T-helper 1 cell treated with Interleukin-12 subunit alpha and Interleukin-12 subunit beta and Interleukin-4 antibody, amounts not matched to agents 30 ng/mL and 1 ng/mL, for 36 hours (primary cell): ENCODE measurements around the gene LYRM7. TPM values are rescaled to one million over a fixed set of nuclear protein-coding genes. Genes with fewer than 3 reads are reported as not detected.

Experiments used
- intact Hi-C: fragments of 100-400 bp; cut with micrococcal nuclease; formaldehyde crosslinking; loops from one replicate; pipeline ENCODE4 v1.15.1; 2024
- total RNA-seq: library from RNA; stranded (reverse); gene quantifications from 2 replicates; pipeline ENCODE4 v1.2.3, GENCODE V29; 2022

The LYRM7 gene
- total RNA-seq, 1 donor from 2014 or later: 15.0 TPM

DNA sequence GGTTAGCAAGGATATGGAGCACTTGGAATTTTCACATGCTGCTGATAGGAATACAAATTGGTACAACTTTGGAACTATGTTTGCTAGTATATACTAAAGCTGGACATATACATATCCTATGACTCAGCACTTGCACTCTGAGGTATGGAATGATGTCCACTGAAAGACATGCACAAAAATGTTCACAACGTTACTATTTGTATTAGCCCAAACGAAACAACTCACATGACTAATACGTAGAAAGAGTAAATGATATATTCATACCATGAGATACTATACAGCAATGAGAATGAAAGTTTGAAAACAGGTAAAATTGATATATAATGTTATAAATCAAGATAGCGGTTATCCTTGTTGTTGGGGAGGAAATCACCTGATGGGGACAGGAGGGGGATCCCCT, 47.6 kb downstream of the LYRM7 start:
- intact Hi-C loops: no loop called here

- intact Hi-C loops: no loop called here
Observed at GRCh38 chr5:131220566-131220965, 49.8 kb downstream of the LYRM7 start.

- intact Hi-C loops: no loop called here
Observed at GRCh38 chr5:131221008-131221703, 50.4 kb downstream of the LYRM7 start.

DNA sequence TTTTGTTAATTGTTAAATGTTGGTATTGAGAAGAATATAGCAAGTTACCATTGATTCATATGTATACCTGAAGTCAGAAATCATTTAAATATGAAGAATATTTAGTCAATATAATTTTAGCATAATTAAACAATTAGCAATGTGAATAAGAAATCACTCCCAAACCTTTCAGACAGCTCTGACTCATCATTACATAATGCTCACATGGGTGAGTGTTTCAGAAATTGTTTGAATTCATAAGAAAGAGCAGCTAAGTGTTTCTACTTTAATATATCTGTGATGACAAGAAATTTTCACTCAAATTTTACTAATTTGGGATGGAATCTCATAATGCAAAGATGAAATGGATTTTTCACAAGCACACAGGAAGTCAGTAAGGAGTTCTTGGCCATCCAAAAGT, 51.1 kb downstream of the LYRM7 start:
- intact Hi-C loops: no loop called here

DNA sequence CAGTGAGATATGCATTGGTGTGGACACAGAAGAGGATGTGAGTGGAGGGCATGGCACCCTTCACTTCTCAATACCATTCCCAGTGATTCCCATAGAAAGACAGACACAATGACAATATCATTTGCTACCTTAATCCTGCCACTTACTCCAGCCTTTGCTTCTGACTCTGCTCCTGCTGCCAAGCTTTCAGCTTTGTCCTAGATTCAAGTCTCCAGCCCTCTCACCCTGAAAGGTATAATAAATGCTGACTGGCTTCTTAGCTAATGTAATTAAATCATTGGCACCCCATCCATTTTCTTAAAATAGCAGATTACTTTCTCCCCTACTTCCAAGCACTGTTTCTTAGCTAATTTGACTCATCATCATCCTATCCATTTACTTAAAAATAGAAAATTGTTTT, 52.0 kb downstream of the LYRM7 start:
- intact Hi-C loops: no loop called here

DNA sequence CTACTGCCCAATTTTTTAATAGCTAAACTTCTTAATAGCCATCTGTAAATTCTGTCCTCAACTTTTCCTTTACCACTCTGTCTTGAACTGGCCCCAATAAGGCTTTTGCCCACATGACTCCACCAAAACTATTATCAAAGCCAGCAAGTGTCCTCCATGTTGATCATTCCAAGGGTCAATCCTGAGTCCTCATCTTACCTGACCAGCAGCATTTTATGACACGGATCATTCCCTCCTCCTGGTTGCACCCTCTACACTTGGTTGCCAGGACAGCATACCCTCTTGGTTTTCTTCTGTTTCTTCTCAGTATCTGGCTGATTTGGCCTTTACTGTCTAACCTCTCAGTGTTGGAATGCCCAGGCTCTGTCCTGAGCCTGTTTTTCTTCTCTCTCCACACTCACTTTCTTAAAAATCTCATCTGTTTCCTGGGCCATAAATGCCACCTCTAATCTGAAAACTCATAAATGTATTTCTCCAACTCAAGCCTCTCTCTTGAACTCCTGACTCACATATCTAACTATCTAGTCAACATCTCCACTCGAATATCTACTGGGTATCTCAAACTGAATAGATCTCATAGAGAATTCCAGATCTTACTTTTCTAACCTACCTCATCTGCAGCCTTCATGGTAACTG, 53.1 kb downstream of the LYRM7 start:
- intact Hi-C loops: loop anchor here (2.0 kb wide), 1 partner anchor 27 kb away; no protein-coding TSS in a partner anchor

GRCh38 chr5:131224387-131225201, 53.9 kb downstream of the LYRM7 start:
- intact Hi-C loops: loop anchor here (2.0 kb wide), 1 partner anchor 26 kb away; no protein-coding TSS in a partner anchor

DNA sequence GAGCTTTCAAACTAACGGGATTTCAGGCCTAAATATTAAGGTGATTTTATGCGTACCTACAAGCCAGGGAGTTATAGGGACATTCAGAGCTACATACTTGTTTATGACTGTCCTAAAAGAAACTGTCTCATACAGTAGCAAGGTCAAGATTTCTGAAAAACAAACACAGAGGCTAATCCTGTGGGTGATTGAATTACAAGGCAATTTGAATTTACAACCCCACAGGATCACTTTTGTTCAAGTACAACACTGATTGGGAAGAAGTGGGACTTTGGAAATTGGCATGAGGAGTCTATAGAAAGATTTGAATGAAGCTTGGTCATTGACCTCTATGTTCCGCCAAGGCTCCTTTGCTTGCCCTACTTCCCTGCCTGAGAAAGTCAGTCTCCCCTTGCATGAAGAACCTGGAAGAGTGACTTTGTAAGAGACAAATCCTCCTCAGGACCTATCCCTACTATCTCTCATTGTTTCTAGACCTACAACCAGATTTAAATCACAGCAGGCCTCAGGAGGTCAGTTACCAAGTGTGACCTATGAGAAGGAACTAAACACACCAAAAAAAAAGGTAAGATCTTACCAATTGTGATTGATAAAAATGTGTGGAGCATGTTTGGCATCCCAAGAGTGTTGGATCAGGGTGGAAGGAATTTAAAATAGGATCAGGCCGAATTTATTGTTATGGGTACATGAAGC, 54.7 kb downstream of the LYRM7 start:
- intact Hi-C loops: loop anchor here (2.0 kb wide), 1 partner anchor 25 kb away; no protein-coding TSS in a partner anchor

- intact Hi-C loops: no loop called here
Observed at GRCh38 chr5:131226899-131227298, 56.2 kb downstream of the LYRM7 start.

DNA sequence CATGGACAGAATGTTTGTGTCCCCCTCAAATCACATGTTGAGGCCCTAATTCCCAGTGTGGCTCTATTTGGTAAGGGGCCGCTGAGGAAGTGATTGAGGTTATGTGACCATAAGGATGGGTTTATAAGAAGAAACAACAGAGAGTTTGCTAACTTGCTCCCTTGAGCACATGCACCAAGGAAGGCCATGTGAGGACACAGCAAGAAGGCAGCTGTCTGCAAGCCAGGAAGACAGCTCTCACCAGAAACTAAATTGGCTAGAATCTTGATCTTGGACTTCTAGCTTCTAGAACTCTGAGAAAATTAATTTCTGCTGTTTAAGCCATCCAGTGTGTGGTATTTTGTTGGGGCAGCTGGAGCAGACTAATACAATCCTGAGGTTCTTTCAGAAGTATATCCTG, 57.9 kb downstream of the LYRM7 start:
- intact Hi-C loops: no loop called here

DNA sequence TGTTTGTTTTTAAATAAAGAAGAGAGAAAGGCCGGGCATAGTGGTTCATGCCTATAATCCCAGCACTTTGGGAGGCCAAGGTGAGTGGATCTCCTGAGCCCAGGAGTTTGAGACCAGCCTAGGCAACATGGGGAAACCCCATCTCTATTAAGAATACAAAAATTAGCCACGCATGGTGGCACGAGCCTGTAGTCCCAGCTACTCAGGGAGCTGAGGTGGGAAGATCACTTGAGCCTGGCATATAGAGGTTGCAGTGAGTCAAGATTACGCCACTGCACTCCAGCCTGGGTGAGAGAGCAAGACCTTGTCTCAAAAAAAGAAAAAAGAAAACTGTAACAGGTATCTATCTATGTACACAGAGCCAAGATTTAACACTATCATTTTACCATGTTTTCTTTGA, 58.9 kb downstream of the LYRM7 start:
- intact Hi-C loops: no loop called here

DNA sequence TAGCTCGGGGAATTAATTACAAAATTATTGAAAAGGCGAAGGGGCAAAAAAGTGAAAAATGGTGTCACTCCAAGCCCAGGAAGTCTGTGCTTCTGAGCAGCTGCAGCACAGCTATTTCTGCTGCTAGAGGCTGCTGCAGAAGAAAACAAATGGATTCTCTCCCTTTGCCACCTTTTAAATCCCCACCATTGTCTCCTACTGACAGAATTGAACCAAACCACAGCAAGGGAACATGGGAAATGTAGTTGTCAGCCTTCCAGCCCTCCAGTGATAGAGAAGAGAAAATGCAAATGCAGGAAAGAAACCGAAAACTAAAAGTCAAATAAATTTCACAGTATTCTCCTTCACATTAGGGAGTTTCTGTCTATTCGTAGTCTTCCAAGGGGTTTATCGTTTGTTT, 59.7 kb downstream of the LYRM7 start:
- intact Hi-C loops: no loop called here

DNA sequence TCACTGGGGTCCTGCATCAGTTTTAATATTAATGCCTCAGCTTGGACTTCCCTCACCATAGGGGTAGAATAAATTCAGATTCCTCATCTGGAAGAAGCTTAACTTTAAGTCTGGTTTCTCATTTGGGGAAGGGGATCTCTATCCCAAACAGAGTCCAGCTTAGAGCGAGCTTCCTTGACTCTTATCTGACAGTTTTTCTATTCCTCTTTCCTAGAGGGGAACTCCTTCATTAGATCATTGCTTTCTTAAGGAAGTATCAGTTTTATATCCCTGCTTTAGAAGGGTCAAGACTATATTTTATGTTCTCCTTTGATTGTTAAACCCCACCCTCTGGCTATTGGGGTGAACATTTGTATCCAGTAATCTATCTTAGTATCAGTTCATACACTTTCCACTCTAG, 68.9 kb downstream of the LYRM7 start:
- intact Hi-C loops: no loop called here

DNA sequence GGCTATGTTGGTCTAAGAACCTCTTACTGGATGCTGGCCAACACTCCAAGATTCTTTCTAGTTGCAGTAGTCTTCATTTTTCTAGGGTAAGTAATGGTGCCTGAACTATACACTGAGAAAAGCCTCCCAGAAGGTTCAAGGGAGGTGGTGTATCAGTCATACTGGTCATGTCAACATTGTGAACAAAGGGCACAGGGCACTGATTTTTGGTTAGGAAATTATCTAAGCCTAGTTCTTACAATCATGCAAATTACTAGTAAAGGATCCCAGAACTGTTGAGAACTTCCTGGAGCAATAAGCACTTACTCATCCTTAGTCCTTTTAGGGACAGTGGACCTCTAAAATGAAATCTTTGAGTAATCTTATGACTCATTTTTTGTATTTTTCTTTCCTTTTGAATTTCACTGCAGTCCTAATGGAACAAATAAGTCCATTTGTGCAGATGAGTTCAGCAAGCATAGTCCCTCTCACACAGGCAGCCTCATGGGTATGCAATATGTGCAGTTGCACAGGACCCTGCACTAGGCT, 72.0 kb downstream of the LYRM7 start:
- intact Hi-C loops: no loop called here

GRCh38 chr5:131245312-131245711, 74.6 kb downstream of the LYRM7 start:
- intact Hi-C loops: no loop called here

- intact Hi-C loops: no loop called here
Observed at GRCh38 chr5:131245948-131246347, 75.2 kb downstream of the LYRM7 start.

DNA sequence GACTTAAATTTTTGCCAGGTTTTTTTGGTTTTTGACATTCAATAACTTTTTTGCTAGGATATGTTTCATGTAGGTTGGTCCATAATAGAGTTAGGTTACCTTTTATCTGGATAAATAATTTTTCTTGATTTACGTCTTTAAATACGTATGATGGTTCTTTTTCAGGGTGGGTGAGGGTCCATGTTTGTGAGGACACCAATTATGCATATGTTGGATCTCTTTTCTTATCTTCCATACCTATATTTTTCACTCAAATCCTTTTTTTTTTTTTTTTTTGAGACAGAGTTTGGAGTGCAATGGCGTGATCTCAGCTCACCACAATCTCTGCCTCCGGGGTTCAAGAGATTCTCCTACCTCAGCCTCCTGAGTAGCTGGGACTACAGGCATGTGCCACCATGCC, 75.8 kb downstream of the LYRM7 start:
- intact Hi-C loops: no loop called here

GRCh38 chr5:131250751-131251475, 80.2 kb downstream of the LYRM7 start:
- intact Hi-C loops: loop anchor here (1.0 to 10.0 kb wide), 5 partner anchors 26 to 1174 kb away; no protein-coding TSS in a partner anchor

GRCh38 chr5:131252824-131253171, 82.1 kb downstream of the LYRM7 start:
- intact Hi-C loops: loop anchor here (1.0 to 10.0 kb wide), 11 partner anchors 11 to 1172 kb away; partner anchors contain the start of genes LYRM7 and RAPGEF6

DNA sequence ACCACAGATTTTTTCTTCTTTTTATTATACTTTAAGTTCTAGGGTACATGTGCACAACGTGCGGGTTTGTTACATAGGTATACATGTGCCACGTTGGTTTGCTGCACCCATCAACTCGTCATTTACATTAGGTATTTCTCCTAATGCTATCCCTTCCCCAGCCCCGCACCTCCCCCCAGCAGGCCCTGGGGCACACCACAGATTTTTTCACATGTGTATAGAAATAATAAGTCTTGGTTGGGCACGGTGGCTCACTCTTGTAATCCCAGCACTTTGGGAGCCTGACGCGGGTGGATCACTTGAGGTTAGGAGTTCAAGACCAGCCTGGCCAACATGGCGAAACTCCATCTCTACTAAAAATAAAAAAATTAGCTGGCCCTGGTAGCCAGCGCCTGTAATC, 83.3 kb downstream of the LYRM7 start:
- intact Hi-C loops: loop anchor here (5.0 to 10.0 kb wide), 3 partner anchors 283 to 1171 kb away; no protein-coding TSS in a partner anchor
